22Rv1 (cell line): Measurements from ENCODE around the gene PRSS1.

Experiments used
- CTCF ChIP-seq: fragments of 450-650 bp; IDR thresholded peaks from 2 replicates; pipeline ENCODE4 v1.5.1; 2017; ENCODE audit warnings: mild to moderate bottlenecking
- ZFX ChIP-seq: fragments of 450-650 bp; IDR thresholded peaks from 2 replicates; pipeline ENCODE4 v1.6.1; 2017; ENCODE audit warnings: antibody characterized with exemption, borderline replicate concordance

DNA sequence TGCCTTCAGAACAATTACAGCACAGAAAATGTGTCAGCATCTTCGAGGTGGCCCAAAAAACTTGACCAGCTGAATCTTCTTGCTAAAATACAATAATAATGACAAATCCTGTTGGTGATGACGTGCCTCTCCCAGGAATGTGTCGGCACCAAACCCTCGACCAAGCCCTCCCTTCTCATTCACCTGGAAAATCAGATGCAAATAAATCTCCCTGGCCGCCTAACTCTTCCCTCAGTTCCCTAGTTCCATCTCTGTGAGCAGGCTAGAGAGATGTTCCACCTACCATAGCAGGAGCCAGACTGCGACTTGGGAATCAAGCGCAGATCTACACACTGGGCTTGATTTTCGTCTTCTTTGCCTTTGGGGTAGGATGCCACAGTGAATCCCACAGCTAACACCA lies 4.1 kb downstream of the PRSS1 start:
- TF ChIP-seq CTCF = no peak
- no peak for TF ChIP-seq ZFX
